ENCODE measurements around the gene ACOT9. TPM values are rescaled to one million over a fixed set of nuclear protein-coding genes. Genes with fewer than 3 reads are reported as not detected.

Gene ACOT9
- total and polyA plus RNA-seq, 10 of the 15 experiments (the other 5 are each of a cell fraction or from before 2014, with no cell fraction given): 17.4 to 42.5 (median 23.3) TPM

- TF ChIP-seq PRDM15 (CRISPR knock-in tag; IDR thresholded peaks at IDR 0.05) (no peak), RUNX3 (IDR thresholded peaks at IDR 0.05; ENCODE audit: low read length) (no peak), KAT2A (conservative IDR thresholded peaks at IDR 0.05; ENCODE audit: control insufficient read depth, low read depth, low read length) (no peak), CBX3 (IDR thresholded peaks at IDR 0.05; ENCODE audit: borderline replicate concordance, low read depth) (no peak), NFYB (IDR thresholded peaks at IDR 0.05; ENCODE audit: insufficient read depth, low read depth, low read length) (no peak)
Observed at GRCh38 chrX:23749129-23749528, 6.1 kb upstream of the ACOT9 start (continued).

- Histone ChIP-seq H3K4me1 (ENCODE audit: control insufficient read depth, insufficient read depth, low read length) (no peaks in the 10 kb centered on the region), H3K79me2 (ENCODE audit: control insufficient read depth, insufficient read depth, low read length) (peaks cover 18% of the 10 kb centered on the region), H3K9me3 (replicated peaks; ENCODE audit: control insufficient read depth, insufficient read depth, low read length) (no peaks in the 10 kb centered on the region), H3K9ac (ENCODE audit: control insufficient read depth, insufficient read depth, low read length) (no peak overlapping the region), H2AFZ (ENCODE audit: control insufficient read depth, low read depth, low read length) (no peak overlapping the region), H3K4me3 (no peak overlapping the region), H3K36me3 (ENCODE audit: control insufficient read depth in 2 of 2, insufficient read depth in 2 of 2, low read length in 1 of 2) (no peaks in the 10 kb centered on the region), H3K4me2 (ENCODE audit: control insufficient read depth, insufficient read depth) (no peak overlapping the region), H3K27me3 (replicated peaks in 1 of 2; ENCODE audit: control insufficient read depth in 2 of 2, insufficient read depth in 2 of 2, low read length in 1 of 2) (no peaks in the 10 kb centered on the region), H3K27ac (ENCODE audit: control insufficient read depth, insufficient read depth) (no peak overlapping the region), H4K20me1 (ENCODE audit: control insufficient read depth, insufficient read depth) (no peaks in the 10 kb centered on the region)
- ChIA-PET SMC1A (ENCODE audit: uncharacterized antibody, unreplicated experiment) (no interaction called here), POLR2A (no interaction called here), RAD21 (ENCODE audit: unreplicated experiment) (no interaction called here), CTCF (no interaction called here)
- ATAC-seq: no peak
- no peak for FAIRE-seq
- no TSS peak for BruUV-seq (replicated peaks)
- WGBS (ENCODE audit: insufficient coverage, insufficient replicate concordance, low lambda C conversion rate, missing lambda C conversion rate): 3% methylated on average over 3 of the region's 3 CpGs
- intact Hi-C loops (cut with micrococcal nuclease; ENCODE audit: unreplicated experiment) (no loop called here), in situ Hi-C loops (cut with MboI) (no loop called here)
- no peak for DNase-seq (ENCODE audit: low read depth, low spot score)
- TF ChIP-seq BRCA1 (IDR thresholded peaks at IDR 0.05; ENCODE audit: low read depth, low read length) (no peak), PML (IDR thresholded peaks at IDR 0.05; ENCODE audit: low read length) (no peak), IKZF1 (conservative IDR thresholded peaks at IDR 0.05) (no peak), CHD4 (IDR thresholded peaks at IDR 0.05) (no peak), BMI1 (IDR thresholded peaks at IDR 0.05; ENCODE audit: borderline replicate concordance) (no peak), FOXM1 (IDR thresholded peaks at IDR 0.05; ENCODE audit: low read depth, low read length) (no peak), RELB (IDR thresholded peaks at IDR 0.05; ENCODE audit: low read depth) (no peak), RBBP5 (conservative IDR thresholded peaks at IDR 0.05) (no peak), SIN3A (IDR thresholded peaks at IDR 0.05; ENCODE audit: low read depth, low read length) (no peak), SPI1 (IDR thresholded peaks at IDR 0.05; ENCODE audit: borderline replicate concordance, insufficient read depth, low read depth, low read length) (no peak), ZNF592 (IDR thresholded peaks at IDR 0.05) (no peak)
Observed at GRCh38 chrX:23745786-23746185, 2.7 kb upstream of the ACOT9 start.

Measured in GM12878 (cell line).